GM19238 (cell line): ENCODE measurements around the gene RBFOX2.
"Not testable (repeated sequence)": the region's sequence is repeated elsewhere in the genome, so short reads cannot be mapped to it uniquely, and the experiment has no call there.

ENCODE experiments used
- DNase-seq: peaks from one replicate; pipeline ENCODE4 v3.0.0; 2011; ENCODE audit warnings: low spot score; ENCODE audit not compliant: insufficient read length

The RBFOX2 gene

DNA sequence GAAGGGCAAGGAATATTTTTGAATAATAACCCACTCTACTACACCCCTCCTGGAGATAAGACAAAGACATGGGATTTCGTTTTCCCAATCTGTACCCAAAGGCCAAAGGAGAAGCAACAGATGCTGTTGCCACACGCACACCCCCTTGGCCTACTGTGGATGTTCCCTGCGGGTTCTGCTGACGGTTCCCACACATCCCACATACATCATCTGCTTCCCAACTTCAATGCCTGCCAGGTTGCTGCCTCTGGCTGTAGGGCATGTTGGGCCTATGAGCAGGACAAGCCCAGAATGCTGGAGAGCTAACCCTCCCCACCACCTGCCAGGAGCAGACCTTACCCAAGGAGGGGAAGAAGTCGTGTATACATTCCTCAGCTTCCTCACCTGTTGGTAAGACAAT lies 13.6 kb upstream of the RBFOX2 start:
- no peak for DNase-seq

DNA sequence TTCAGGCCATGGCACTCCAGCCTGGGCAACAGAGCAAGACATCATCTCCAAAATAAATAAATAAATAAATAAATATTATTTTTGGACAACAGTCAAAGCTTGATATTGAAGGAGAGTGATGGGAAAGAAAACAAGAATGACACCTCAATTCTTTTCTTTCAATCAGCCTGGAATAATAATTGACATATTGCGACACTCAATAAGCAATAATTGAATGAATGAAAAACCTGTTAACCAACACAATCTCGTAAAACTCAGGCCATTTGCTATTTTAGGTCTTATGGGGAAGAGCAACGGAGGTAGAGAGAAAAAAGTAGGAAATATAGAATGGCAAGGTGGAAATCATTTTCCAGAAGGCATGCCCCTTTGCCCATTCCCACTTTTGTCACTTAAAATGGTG lies 10.5 kb upstream of the RBFOX2 start:
- no peak for DNase-seq

DNA sequence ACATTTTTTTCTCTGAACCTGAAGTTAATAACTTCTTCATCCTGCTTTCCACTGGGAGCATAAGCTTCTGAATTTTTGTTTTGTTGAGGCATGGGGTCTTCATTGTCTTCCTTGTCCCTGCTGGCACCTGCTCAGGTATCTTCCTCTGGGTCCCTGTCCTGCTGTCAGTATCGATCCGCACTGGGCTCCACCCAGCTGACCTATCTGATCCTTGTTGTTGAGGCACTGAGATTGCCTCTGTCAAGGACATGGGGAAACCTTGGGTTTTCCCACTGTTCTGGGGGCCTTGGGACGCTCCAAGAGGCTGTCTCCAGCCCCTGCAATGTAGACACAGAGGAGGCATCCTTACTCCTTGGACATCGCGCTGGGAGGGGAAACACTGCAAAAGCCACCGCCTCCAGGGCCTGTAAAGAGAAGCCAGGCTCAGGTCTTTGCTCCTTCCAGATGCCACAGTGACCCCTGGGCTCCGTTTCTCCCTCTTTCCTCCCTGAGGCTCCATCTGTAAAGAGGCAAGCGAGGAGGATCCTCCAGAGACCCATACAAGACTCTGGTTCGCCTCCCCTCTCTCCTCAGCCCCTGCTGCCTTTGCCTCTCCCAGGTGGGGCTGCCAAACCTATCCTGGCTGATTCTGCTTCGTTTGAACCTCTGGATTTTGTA lies 8.6 kb upstream of the RBFOX2 start:
- no peak for DNase-seq

DNA sequence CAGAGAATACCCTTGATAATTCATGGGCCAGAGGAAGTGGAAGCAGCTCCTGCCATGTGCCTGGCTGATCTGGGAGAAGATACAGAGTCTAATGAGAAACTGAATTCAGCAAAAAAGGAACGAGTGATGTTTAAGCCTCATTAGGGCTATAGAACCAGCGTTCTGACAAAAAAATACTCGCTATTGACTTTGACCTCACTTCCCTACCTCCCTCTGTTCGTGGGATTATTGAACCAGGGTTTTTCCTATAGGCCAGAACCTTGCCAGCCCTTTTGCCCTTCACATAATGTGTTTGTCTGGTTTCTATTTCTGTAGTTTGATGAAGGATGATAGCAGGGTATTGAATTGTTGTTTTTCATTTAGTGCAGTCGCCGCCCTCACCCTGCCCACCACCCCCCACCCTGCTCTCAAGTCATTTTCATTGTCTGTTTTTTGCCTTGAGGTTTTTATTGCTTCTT lies 7.6 kb upstream of the RBFOX2 start:
- DNase-seq = no peak

DNA sequence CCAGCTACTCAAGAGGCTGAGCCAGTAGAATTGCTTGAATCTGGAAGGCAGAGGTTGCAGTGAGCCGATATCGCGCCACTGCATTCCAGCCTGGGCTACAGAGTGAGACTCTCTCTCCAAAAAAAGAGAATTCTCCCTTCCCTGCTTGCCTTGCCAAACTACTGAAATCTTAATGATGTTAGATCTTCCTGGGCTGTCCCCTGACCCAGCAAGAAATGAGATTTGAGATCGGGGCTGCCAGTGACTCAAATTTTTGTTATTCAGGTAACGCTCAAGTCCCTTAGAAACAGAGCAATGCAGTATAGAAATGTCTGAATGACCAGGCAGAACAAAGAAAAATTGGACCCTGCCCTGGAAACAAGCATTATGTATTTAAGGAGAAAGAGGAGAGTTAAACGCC lies 4.0 kb upstream of the RBFOX2 start:
- DNase-seq = no peak

DNA sequence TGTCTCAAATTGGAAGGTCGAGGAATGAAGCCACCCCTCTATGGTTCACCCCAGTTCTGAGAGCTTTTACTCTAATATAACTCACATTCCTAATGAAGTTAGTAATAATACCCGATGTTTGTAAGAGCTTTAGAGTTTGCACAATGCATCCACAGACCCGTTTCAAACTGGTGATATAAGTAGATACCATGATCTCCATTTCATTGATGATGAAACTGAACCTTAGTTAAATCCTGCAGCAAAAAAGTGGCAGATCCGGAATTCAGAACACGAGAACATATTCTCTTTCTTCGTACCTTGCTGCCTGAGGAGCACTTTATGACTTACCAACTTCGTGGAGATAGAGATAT lies 757 bp upstream of the RBFOX2 start:
- no peak for DNase-seq

DNA sequence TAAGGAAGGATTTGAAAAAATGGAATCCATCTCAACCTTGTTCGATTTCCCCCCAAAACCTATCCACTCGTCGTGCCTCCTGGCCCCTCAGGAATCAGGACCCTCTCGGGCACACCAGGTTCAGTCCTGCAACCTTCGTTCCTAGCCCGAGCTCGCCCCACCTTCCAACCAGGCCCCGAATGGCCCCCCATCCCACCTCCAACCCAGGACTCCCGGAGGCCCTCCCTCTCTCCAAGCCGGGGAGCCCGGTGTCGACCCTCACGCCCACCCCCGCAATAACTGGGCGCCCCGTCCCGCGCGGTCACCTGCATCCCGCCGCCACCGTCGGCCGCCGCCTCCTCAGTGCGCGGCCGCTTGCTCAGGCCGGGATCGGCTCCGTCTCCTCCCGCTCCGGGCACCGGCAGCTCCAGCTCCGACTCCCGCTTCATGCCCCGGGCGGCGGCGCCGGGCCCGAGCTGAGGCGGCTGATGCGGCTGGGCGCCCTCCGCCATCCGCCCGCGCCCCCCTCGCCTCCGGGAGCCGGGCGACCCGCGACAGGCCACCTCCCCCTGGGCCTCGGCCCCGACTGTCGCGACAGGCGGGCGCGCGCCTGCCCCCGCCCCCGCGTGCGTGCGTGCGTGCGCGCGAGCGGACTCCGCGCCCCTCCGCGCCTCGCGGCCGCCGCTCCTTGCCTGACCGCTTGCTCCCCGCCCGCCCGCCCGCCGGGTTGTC lies 534 bp downstream of the RBFOX2 start:
- DNase-seq = peak; percentile 23

DNA sequence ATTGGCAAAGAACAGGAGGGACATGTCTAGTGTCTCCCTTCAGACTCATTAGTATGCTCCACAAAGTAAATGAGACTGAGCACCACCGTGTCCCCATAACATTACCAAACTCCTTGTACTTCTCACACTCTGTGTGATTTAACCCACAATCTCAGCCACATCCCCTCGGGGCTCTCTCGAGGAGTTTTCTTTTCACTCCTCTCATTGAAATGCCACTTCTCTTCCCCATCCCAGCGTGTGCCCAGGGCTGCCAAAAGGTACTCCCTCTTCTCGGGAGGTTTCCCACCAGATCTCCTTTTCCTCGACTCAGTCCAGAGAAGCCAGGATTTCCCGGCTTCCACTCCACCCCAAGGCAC lies 1.1 kb downstream of the RBFOX2 start:
- no peak for DNase-seq

DNA sequence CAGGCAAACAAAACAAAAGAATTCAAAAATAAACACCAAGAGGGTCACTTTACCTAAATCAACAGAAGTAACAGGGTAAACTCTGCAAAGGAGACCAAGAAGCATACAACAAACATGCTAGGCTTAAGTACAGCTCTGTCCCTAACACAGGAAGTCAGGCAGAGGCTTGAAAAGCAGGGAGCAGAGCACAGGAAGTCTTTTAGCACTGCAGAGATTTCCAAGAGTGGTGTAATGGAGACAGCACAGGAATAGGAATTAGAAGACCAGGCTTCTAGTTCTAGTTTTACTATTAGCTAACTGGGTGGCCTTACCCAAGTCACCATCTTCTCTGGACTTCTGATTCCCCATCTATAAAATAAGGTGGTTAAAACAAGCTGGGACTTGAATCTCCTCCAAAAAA lies 1.9 kb downstream of the RBFOX2 start:
- no peak for DNase-seq

DNA sequence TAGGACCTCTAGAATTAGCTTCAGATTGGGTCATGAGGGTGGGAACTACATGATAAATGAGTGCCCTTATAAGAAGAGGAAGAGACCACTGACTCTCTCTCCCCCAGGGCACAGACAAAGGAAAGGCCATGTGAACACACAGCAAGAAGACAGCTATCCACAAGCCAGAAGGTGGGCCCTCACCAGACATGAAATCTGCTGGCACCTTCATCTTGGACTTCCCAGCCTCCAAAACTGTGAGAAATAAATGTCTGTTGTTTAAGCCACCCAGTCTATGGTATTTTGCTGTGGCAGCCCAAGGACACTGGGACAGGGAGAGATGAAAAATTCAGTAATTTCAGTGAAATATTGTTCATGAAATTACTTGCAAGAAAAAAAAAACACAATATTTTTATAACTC lies 5.9 kb downstream of the RBFOX2 start:
- no peak for DNase-seq

DNA sequence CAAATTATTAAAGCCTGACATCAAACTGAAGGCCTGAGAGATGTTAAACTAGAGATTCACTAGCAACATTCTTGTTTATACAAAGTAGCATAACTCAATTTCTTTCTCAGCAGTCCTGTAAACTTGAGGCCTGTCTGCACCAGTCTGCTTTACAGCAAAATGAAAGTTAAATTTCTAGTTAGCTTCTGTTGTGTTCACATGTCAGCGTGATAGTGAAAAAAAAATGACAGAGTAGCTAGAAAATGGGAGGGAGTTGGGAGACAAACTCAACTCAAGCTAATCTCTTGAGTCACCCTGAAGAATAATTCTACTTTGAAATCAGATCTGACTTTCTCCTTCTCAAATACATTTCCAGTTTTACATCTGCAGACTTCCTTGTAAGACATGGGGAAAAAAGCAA lies 6.5 kb downstream of the RBFOX2 start:
- no peak for DNase-seq

DNA sequence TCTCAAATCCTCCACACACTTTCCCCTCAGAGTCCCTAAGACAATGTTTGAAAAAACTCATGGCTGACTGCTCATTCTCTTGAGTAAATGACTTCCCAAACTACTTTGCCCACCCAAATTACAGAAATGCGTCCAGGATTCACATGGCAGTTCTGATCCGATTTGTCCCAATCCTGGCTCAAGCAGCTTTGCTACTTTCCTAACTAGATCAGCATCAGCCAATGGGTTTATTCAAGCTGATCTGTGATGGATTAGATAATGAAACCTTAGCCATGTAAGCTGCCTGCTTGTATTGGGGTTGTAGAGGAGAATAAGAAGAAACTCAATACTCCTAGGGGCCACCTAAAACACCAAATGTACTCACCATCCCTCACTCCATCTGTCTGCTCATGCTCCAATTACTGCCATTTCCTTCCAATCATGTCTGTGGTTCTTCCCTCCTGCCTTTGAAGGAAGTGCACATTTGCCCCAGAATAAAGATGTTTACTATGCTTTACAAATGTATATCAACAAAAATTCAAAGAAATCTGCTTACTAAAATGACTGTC lies 6.9 kb downstream of the RBFOX2 start:
- DNase-seq = no peak

DNA sequence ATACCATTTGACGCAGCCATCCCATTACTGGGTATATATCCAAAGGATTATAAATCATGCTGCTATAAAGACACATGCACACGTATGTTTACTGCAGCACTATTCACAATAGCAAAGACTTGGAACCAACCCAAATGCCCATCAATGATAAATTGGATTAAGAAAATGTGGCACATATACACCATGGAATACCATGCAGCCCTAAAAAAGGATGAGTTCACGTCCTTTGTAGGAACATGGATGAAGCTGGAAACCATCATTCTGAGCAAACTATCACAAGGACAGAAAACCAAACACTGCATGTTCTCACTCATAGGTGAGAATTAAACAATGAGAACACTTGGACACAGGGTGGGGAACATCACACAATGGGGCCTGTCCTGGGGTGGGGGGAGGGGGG lies 7.8 kb downstream of the RBFOX2 start:
- not testable (repeated sequence) for DNase-seq

DNA sequence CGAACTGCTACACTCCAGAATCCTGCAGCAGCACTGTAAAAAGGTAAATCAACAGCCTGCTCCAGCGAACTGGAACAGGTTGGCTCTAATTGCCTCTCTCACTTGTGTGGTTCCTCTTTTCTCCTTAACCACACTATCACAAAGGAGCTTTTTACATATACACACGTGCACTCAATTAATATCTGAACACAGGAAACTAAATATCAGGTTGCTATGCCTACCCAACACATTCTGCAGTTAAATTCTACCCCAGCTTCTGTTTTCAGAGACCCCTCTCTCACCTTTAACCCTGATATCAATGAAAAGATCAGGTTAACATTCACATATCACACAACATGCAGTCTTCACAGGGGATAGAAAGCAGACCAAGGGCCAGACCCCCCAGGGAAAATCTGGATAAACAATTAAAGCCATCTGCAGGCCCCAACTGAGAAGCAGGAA lies 11.0 kb downstream of the RBFOX2 start:
- DNase-seq = peak; percentile 25

DNA sequence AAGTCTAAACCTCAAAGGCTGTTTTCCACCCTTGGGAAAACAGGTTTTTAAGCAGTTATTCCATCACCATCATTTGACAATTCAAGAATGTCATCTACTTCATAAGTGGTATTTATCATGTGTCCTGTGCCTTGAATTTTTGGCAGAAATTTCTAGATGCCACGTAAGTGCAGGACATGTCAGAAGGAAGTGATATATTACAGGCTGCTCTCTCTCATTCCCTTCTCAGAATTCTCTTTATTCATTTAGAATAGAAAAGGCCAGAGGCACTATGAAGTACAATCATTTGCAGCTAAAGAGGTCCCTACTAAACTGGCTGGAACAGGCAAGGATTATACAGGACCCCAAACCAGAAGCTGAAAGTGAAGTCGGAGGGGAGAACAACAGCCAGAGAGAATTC lies 11.9 kb downstream of the RBFOX2 start:
- DNase-seq = no peak

DNA sequence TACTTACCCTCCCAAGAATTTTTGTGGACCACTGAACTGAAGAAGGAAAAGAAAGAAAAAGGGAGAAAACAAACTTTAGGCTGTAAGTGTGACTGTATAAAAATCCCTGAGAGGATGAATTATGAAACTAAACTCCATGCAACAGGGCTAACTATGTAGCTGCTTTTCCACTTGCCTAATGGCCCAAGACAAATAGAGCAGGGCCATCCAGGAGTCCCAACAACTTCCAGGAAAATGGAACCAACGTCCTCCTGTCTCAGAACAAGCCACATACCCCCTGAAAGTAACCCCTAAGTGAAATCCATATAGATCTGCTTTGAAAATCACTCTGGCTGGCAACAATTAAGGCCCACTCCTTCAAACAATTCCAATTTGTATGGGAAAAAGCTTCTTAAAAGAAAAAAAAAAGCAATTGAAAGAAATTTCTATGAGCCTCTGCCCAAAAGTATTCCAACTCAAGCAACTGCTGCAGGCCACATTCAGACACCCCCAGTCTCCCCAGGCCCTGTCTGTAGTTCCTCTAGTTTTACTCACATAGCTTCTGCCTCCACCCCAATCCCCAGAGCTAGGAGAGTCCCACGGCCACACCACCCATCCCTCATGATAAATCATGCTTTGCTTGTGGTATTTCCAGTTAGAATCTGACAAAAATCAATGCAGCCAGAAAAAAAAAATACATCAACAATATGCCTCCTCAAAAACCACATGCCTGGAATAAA lies 12.7 kb downstream of the RBFOX2 start:
- no peak for DNase-seq

DNA sequence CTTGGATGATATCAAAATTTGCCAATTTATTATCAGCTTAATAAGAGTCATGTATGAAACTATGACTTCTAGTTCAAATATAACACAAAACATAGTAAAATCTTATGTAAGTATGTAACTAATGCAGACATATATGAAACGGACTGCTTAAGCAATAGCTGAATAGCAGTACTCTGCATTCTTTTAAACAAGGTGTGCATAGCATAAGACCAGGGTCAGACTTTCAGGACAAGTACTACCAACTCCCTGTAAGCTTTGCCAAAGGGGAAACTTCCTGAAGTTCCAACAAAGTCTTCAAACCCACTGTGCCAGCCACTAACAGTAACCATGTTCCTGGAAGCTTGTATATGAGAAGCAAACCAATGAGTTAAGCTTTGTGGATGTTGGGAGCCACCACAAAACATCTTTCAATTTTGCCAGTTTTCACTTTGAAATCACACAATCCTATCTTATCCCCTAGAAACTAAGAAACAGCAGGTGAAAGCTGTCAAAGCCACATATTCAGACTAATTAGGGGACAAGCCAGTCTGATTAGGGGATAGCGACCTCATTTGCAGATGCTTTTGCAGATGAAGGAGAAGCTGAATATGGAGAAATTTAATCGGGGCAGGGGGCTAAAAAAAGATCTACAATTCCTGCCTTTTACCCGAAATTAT lies 13.3 kb downstream of the RBFOX2 start:
- DNase-seq = no peak

DNA sequence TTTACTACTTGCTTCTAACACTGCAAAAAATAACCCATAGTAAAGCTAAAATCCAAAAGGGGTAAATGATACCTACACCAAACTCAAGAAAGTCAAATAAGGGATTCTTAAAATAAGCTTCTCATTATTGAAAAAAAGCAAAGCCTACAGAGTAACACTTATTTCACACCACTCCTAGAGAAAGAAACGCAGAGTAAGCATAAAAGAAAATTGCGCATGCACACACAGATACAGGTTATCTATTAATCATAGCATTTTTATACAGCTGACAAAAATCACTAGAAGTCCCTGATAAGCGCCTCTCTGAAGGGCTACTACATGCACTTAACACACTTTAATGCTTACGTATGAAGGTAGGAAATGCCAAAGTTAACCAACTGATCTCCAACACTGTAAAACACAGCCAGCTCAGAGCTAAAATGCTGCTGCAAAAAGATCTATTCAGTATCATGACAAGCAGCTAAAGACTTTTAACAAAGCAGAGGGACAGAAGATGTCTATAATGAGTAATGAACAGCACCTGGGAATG lies 14.0 kb downstream of the RBFOX2 start:
- no peak for DNase-seq

DNA sequence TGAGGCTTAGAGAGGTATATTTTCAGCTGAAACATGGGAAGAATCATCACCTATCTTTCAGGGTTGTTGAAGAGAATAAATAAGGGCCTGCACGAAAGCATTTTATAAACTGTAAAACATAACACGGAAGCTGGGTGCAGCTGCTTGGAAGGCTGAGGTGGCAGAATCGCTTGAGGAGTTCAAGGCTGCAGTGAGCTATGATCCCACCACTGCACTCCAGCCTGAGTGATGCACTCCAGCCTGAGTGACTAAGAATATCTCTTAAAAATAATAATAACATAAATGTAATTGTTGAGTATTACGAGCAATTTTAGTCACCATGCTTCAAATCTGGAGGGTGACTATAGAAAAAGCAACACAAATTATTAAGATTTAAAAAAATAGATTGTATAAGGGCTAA lies 16.3 kb downstream of the RBFOX2 start:
- DNase-seq = no peak

DNA sequence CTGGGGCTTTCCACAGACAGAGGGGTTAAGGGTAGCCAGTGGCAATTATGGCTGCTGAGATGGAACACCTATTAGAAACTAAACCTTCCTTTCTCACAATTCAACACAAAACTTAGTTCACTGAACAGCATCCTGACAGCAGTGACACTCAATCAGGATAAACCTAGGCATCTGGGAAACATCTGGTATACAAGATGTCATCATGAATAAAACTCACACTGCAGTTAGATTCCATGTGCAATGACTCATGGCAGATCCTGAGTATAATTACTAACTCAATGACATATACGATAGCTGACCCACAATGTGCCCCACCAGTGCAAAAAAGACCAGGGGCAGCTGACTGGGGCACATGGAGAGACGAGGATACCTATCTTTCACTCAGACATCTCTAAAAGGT lies 17.7 kb downstream of the RBFOX2 start:
- DNase-seq = no peak

DNA sequence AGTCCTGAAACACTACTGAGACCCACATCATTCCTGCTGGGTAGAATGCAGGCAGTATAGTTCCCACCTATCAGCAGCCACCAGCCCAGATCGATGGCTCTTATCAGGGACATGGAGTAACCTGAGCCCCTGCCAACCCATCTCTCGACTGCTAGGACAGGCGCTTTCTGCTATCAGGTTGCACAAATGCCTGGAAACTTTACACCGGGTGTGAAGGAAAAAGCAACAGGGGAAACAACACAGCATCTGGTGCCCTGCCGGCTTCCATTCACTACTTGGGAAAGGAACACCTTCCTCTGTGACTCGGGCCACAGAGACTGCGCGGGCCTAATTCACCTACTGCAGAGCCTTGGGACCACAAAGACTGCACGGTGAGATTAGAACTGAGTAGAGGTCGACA lies 18.5 kb downstream of the RBFOX2 start:
- no peak for DNase-seq

DNA sequence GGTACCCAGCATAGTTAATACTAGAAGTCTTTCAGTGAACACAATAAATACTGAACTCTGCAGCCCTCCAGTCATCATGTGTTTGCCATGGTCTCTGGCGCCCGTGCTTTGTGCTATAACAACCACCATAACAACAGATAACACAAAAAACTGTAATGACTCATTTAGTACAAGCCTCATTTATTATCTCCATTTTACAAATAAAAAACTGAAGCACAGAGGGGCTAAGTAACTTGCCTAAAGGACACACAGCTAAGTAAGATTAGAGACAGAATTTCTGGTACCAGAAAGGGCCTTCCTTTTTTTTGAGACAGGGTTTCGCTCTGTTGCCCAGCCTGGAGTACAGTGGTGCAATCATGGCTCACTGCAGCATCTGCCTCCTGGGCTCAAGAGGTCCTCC lies 19.5 kb downstream of the RBFOX2 start:
- no peak for DNase-seq
